HUES48 (cell line): Measurements from ENCODE around the gene TNRC6B.
"Not testable (repeated sequence)": the region's sequence is repeated elsewhere in the genome, so short reads cannot be mapped to it uniquely, and the experiment has no call there.

Source experiments
- H3K27ac ChIP-seq: one replicate; pipeline ENCODE4 v1.7.0; 2013; ENCODE audit warnings: low read depth, low read length, inconsistent platforms
- H3K27me3 ChIP-seq: 2 replicates; pipeline ENCODE4 v1.6.1; 2013; ENCODE audit warnings: mild to moderate bottlenecking, low read length; ENCODE audit not compliant: control insufficient read depth, insufficient read depth
- H3K36me3 ChIP-seq: 2 replicates; pipeline ENCODE4 v1.6.1; 2013; ENCODE audit warnings: low read length; ENCODE audit not compliant: control insufficient read depth, insufficient read depth
- H3K4me1 ChIP-seq: 2 replicates; pipeline ENCODE4 v1.6.1; 2013; ENCODE audit warnings: mild to moderate bottlenecking, low read length; ENCODE audit not compliant: control insufficient read depth, insufficient read depth
- H3K4me3 ChIP-seq: 2 replicates; pipeline ENCODE4 v1.5.1; 2013; ENCODE audit warnings: mild to moderate bottlenecking, low read depth, low read length
- H3K9ac ChIP-seq: 2 replicates; pipeline ENCODE4 v1.6.1; 2013; ENCODE audit warnings: mild to moderate bottlenecking, low read depth, low read length, moderate library complexity
- H3K9me3 ChIP-seq: 2 replicates; pipeline ENCODE4 v1.6.1; 2013; ENCODE audit warnings: low read length; ENCODE audit not compliant: control insufficient read depth, insufficient read depth

Gene TNRC6B, protein sequence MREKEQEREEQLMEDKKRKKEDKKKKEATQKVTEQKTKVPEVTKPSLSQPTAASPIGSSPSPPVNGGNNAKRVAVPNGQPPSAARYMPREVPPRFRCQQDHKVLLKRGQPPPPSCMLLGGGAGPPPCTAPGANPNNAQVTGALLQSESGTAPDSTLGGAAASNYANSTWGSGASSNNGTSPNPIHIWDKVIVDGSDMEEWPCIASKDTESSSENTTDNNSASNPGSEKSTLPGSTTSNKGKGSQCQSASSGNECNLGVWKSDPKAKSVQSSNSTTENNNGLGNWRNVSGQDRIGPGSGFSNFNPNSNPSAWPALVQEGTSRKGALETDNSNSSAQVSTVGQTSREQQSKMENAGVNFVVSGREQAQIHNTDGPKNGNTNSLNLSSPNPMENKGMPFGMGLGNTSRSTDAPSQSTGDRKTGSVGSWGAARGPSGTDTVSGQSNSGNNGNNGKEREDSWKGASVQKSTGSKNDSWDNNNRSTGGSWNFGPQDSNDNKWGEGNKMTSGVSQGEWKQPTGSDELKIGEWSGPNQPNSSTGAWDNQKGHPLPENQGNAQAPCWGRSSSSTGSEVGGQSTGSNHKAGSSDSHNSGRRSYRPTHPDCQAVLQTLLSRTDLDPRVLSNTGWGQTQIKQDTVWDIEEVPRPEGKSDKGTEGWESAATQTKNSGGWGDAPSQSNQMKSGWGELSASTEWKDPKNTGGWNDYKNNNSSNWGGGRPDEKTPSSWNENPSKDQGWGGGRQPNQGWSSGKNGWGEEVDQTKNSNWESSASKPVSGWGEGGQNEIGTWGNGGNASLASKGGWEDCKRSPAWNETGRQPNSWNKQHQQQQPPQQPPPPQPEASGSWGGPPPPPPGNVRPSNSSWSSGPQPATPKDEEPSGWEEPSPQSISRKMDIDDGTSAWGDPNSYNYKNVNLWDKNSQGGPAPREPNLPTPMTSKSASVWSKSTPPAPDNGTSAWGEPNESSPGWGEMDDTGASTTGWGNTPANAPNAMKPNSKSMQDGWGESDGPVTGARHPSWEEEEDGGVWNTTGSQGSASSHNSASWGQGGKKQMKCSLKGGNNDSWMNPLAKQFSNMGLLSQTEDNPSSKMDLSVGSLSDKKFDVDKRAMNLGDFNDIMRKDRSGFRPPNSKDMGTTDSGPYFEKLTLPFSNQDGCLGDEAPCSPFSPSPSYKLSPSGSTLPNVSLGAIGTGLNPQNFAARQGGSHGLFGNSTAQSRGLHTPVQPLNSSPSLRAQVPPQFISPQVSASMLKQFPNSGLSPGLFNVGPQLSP (N-terminal part only)

DNA sequence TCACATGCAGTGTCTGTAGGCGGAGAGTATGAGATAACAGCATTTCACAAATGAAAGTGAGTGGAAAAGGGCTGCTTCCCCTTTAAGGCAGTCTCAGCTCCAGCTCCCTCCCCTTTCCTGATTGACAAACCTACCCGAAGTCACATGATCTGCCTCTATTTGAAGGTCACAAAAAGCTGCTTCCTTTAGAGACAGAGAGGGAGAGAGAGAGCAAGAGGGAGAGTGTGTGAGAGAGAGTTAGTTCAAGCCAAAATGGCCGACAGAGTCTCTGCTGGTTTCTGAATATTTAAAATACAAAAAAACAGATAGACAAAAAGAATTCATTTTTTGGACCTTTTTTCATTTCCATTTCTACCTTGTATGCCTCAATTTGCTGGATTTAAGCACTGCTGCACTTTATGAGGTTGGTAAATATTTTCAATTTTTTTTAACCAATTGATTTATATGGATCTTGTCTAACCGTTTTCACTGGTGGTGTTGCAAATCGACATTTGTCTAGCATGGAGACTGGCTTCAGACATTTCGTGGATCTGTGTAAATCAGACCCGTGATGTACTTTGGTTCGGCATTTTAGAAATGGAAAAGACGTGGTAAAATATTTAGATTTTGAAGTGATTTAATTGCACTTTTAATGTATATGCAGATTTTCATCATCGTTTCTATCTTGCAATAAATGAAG is at the start of gene TNRC6B:
TSS of gene TNRC6B (plus strand) at position 188 of the 679 bp plus-strand sequence. CDS start at position 399, 211 bp downstream.
- Histone ChIP-seq H3K9me3 (no peaks in the 10 kb centered on the region), H3K27me3 (no peaks in the 10 kb centered on the region), H3K4me3 (peak within 1 kb of the TSS; percentile 92), H3K27ac (peak within 1 kb of the TSS; percentile 98), H3K36me3 (no peaks in the 10 kb centered on the region), H3K4me1 (peaks cover 48% of the 10 kb centered on the region), H3K9ac (peak within 1 kb of the TSS; percentile 99)

DNA sequence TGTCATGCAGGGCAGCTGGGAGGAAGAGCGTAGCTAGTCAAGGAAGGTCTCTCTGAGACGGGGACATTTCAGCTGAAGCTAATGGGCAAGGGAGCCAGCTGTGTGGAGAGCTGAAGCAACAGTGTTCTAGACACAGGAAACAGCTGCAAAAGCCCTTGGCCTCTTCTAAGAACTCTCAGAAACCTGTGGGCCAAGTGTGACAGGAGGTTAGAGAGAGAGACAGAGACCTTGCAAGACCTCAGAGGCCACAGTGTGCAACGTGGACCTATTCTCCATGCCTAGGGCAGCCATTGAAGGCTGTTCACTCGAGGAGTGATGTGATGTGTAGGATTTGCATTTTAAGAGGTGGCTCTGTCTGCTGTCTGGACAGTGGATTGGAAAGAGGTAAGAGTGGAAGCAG is 48.7 kb upstream of the TNRC6B start:
- H3K27ac ChIP-seq, result no peak overlapping the region
- no peaks in the 10 kb centered on the region for H3K9me3 ChIP-seq
- no peak overlapping the region for H3K9ac ChIP-seq
- no peaks in the 10 kb centered on the region for H3K36me3 ChIP-seq
- no peak overlapping the region for H3K4me3 ChIP-seq
- H3K27me3 ChIP-seq, result no peaks in the 10 kb centered on the region
- H3K4me1 ChIP-seq, result no peaks in the 10 kb centered on the region

GRCh38 chr22:40137132-40137531 is 40.6 kb upstream of the TNRC6B start:
- Histone ChIP-seq H3K9me3 (no peaks in the 10 kb centered on the region), H3K9ac (no peak overlapping the region), H3K4me1 (no peaks in the 10 kb centered on the region), H3K27ac (no peak overlapping the region), H3K27me3 (no peaks in the 10 kb centered on the region), H3K4me3 (no peak overlapping the region), H3K36me3 (no peaks in the 10 kb centered on the region)

- Histone ChIP-seq H3K27me3 (no peaks in the 10 kb centered on the region), H3K4me1 (no peaks in the 10 kb centered on the region), H3K4me3 (no peak overlapping the region), H3K27ac (no peak overlapping the region), H3K9ac (no peak overlapping the region), H3K36me3 (no peaks in the 10 kb centered on the region), H3K9me3 (no peaks in the 10 kb centered on the region)
Measured at GRCh38 chr22:40138866-40139265, 38.9 kb upstream of the TNRC6B start.

- Histone ChIP-seq H3K9ac (no peak overlapping the region), H3K27me3 (no peaks in the 10 kb centered on the region), H3K4me3 (no peak overlapping the region), H3K4me1 (no peaks in the 10 kb centered on the region), H3K36me3 (no peaks in the 10 kb centered on the region), H3K27ac (no peak overlapping the region), H3K9me3 (no peaks in the 10 kb centered on the region)
Measured at GRCh38 chr22:40147388-40148176, 30.1 kb upstream of the TNRC6B start.

- H3K36me3 ChIP-seq, result no peaks in the 10 kb centered on the region
- H3K27ac ChIP-seq, result no peak overlapping the region
- no peak overlapping the region for H3K4me3 ChIP-seq
- H3K9me3 ChIP-seq, result no peaks in the 10 kb centered on the region
- H3K27me3 ChIP-seq, result no peaks in the 10 kb centered on the region
- H3K9ac ChIP-seq, result no peak overlapping the region
- H3K4me1 ChIP-seq, result peaks cover 12% of the 10 kb centered on the region
Measured at GRCh38 chr22:40153192-40153591, 24.5 kb upstream of the TNRC6B start.

DNA sequence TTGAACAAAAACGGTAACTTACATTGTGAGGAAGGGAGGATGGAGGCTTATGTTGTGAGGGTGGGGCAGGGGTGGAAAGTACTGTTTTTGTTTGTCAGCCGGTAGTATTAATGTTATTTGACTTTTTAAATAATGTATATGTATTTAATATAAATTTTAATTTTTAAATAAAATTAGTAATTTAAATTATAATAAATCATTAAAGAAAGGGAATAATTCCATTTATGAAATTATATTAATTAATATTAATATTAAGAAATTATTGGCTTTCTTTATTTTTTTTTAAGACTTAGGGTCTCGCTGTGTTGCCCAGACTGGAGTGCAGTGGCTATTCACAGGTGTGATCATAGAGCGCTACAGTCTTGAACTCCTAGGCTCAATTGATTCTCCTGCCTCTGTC is 24.0 kb upstream of the TNRC6B start:
- Histone ChIP-seq H3K36me3 (no peaks in the 10 kb centered on the region), H3K4me1 (peaks cover 12% of the 10 kb centered on the region), H3K4me3 (no peak overlapping the region), H3K9ac (no peak overlapping the region), H3K27me3 (no peaks in the 10 kb centered on the region), H3K9me3 (no peaks in the 10 kb centered on the region), H3K27ac (no peak overlapping the region)

GRCh38 chr22:40156001-40156516 is 21.7 kb upstream of the TNRC6B start:
- Histone ChIP-seq H3K9me3 (no peaks in the 10 kb centered on the region), H3K36me3 (no peaks in the 10 kb centered on the region), H3K9ac (no peak overlapping the region), H3K4me3 (no peak overlapping the region), H3K27ac (peak overlapping the region; percentile 65), H3K27me3 (no peaks in the 10 kb centered on the region), H3K4me1 (peaks cover 12% of the 10 kb centered on the region)

DNA sequence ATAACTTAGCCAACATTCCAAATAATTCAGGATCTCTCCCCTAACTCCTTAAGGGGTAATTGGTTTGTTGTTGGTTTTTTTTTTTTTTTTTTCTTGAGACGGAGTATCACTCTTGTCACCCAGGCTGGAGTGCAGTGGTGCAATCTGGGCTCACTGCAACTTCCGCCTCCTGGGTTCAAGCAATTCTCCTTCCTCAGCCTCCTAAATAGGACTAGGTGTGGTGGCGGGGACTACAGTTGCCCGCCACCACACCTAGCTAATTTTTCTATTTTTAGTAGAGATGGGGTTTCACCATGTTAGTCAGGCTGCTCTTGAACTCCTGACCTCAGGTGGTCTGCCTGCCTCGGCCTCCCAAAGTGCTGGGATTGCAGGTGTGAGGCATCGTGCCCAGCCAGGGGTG is 21.0 kb upstream of the TNRC6B start:
- not testable (repeated sequence) for H3K27me3 ChIP-seq, H3K36me3 ChIP-seq, H3K9ac ChIP-seq, H3K9me3 ChIP-seq, H3K27ac ChIP-seq, H3K4me3 ChIP-seq
- H3K4me1 ChIP-seq, result peaks cover 12% of the 10 kb centered on the region
